ENCODE results near the gene CELF6.

- TF ChIP-seq, protein P1, sequence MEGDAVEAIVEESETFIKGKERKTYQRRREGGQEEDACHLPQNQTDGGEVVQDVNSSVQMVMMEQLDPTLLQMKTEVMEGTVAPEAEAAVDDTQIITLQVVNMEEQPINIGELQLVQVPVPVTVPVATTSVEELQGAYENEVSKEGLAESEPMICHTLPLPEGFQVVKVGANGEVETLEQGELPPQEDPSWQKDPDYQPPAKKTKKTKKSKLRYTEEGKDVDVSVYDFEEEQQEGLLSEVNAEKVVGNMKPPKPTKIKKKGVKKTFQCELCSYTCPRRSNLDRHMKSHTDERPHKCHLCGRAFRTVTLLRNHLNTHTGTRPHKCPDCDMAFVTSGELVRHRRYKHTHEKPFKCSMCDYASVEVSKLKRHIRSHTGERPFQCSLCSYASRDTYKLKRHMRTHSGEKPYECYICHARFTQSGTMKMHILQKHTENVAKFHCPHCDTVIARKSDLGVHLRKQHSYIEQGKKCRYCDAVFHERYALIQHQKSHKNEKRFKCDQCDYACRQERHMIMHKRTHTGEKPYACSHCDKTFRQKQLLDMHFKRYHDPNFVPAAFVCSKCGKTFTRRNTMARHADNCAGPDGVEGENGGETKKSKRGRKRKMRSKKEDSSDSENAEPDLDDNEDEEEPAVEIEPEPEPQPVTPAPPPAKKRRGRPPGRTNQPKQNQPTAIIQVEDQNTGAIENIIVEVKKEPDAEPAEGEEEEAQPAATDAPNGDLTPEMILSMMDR (IDR thresholded peaks at IDR 0.05): no peak
- no peak for TF ChIP-seq POLR2A (IDR thresholded peaks at IDR 0.05)
Observed at GRCh38 chr15:72338148-72338547, 18.2 kb upstream of the CELF6 start.
